PFSK-1 (cell line): Measurements from ENCODE around the gene CFAP299.

ENCODE experiments used
- POLR2AphosphoS5 ChIP-seq: IDR thresholded peaks from 2 replicates; pipeline ENCODE4 v1.6.1; 2012; ENCODE audit warnings: low read depth, mild to moderate bottlenecking, control low read depth, low read length, moderate library complexity
- TF ChIP-seq, protein P1 (sequence below), 2 experiments: IDR thresholded peaks; 2 replicates each; pipeline versions ENCODE4 v1.6.1 to v1.8.0; 2011 to 2012; ENCODE audit warnings: low read depth in 2 of 2, low read length in 2 of 2, control low read depth in 1 of 2, inconsistent platforms in 1 of 2, mild to moderate bottlenecking in 1 of 2, moderate library complexity in 1 of 2; ENCODE audit not compliant: insufficient read depth in 1 of 2

GRCh38 chr4:80538276-80538926, 202.9 kb downstream of the CFAP299 start:
- TF ChIP-seq POLR2AphosphoS5 = no peak
- TF ChIP-seq, protein P1, sequence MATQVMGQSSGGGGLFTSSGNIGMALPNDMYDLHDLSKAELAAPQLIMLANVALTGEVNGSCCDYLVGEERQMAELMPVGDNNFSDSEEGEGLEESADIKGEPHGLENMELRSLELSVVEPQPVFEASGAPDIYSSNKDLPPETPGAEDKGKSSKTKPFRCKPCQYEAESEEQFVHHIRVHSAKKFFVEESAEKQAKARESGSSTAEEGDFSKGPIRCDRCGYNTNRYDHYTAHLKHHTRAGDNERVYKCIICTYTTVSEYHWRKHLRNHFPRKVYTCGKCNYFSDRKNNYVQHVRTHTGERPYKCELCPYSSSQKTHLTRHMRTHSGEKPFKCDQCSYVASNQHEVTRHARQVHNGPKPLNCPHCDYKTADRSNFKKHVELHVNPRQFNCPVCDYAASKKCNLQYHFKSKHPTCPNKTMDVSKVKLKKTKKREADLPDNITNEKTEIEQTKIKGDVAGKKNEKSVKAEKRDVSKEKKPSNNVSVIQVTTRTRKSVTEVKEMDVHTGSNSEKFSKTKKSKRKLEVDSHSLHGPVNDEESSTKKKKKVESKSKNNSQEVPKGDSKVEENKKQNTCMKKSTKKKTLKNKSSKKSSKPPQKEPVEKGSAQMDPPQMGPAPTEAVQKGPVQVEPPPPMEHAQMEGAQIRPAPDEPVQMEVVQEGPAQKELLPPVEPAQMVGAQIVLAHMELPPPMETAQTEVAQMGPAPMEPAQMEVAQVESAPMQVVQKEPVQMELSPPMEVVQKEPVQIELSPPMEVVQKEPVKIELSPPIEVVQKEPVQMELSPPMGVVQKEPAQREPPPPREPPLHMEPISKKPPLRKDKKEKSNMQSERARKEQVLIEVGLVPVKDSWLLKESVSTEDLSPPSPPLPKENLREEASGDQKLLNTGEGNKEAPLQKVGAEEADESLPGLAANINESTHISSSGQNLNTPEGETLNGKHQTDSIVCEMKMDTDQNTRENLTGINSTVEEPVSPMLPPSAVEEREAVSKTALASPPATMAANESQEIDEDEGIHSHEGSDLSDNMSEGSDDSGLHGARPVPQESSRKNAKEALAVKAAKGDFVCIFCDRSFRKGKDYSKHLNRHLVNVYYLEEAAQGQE (IDR thresholded peaks at IDR 0.05; ENCODE audit: insufficient read depth in 1 of 2, low read depth in 2 of 2, low read length in 2 of 2) = no peak
